IPS-15b (cell line): ENCODE results near the gene ANKS1B.
"Not testable (repeated sequence)": the region's sequence is repeated elsewhere in the genome, so short reads cannot be mapped to it uniquely, and the experiment has no call there.

ENCODE experiments used
- H3K27me3 ChIP-seq: one replicate; pipeline ENCODE4 v1.6.1; 2013; ENCODE audit warnings: low read length; ENCODE audit not compliant: control insufficient read depth, insufficient read depth
- H3K36me3 ChIP-seq: one replicate; pipeline ENCODE4 v1.6.1; 2013; ENCODE audit warnings: low read length; ENCODE audit not compliant: control insufficient read depth, insufficient read depth
- H3K4me1 ChIP-seq: one replicate; pipeline ENCODE4 v1.6.1; 2013; ENCODE audit warnings: mild to moderate bottlenecking, low read length; ENCODE audit not compliant: control insufficient read depth, insufficient read depth
- H3K4me3 ChIP-seq: one replicate; pipeline ENCODE4 v1.5.1; 2013; ENCODE audit warnings: low read depth, low read length
- H3K9ac ChIP-seq: one replicate; pipeline ENCODE4 v1.6.1; 2013; ENCODE audit warnings: low read depth, mild to moderate bottlenecking, low read length
- H3K9me3 ChIP-seq: one replicate; pipeline ENCODE4 v1.6.1; 2013; ENCODE audit warnings: mild to moderate bottlenecking, low read length; ENCODE audit not compliant: control insufficient read depth, insufficient read depth

The ANKS1B gene

GRCh38 chr12:98968896-98969295 is 1015.8 kb downstream of the ANKS1B start:
- Histone ChIP-seq H3K9me3 (no peaks in the 10 kb centered on the region), H3K9ac (no peak overlapping the region), H3K4me1 (no peaks in the 10 kb centered on the region), H3K27me3 (no peaks in the 10 kb centered on the region), H3K4me3 (no peak overlapping the region), H3K36me3 (no peaks in the 10 kb centered on the region)

- not testable (repeated sequence) for H3K4me3 ChIP-seq, H3K4me1 ChIP-seq, H3K9ac ChIP-seq, H3K36me3 ChIP-seq, H3K9me3 ChIP-seq, H3K27me3 ChIP-seq
Observed at GRCh38 chr12:98957135-98957534, 1027.6 kb downstream of the ANKS1B start.

GRCh38 chr12:98955284-98955683 is 1029.5 kb downstream of the ANKS1B start:
- no peak overlapping the region for H3K9ac ChIP-seq
- H3K9me3 ChIP-seq, result no peaks in the 10 kb centered on the region
- H3K4me3 ChIP-seq, result no peak overlapping the region
- H3K27me3 ChIP-seq, result no peaks in the 10 kb centered on the region
- no peaks in the 10 kb centered on the region for H3K4me1 ChIP-seq
- no peaks in the 10 kb centered on the region for H3K36me3 ChIP-seq

- Histone ChIP-seq H3K9ac (no peak overlapping the region), H3K9me3 (no peaks in the 10 kb centered on the region), H3K36me3 (no peaks in the 10 kb centered on the region), H3K27me3 (no peaks in the 10 kb centered on the region), H3K4me3 (no peak overlapping the region), H3K4me1 (no peaks in the 10 kb centered on the region)
Observed at GRCh38 chr12:98954506-98954905, 1030.2 kb downstream of the ANKS1B start.

GRCh38 chr12:98951406-98951805 is 1033.3 kb downstream of the ANKS1B start:
- Histone ChIP-seq H3K9ac (no peak overlapping the region), H3K4me1 (peaks cover 3% of the 10 kb centered on the region), H3K27me3 (no peaks in the 10 kb centered on the region), H3K4me3 (no peak overlapping the region), H3K36me3 (no peaks in the 10 kb centered on the region), H3K9me3 (no peaks in the 10 kb centered on the region)

- no peak overlapping the region for H3K4me3 ChIP-seq
- no peaks in the 10 kb centered on the region for H3K9me3 ChIP-seq
- no peaks in the 10 kb centered on the region for H3K27me3 ChIP-seq
- no peaks in the 10 kb centered on the region for H3K36me3 ChIP-seq
- peaks cover 3% of the 10 kb centered on the region for H3K4me1 ChIP-seq
- no peak overlapping the region for H3K9ac ChIP-seq
Observed at GRCh38 chr12:98948343-98948949, 1036.3 kb downstream of the ANKS1B start.

GRCh38 chr12:98945864-98946263 is 1038.9 kb downstream of the ANKS1B start:
- peaks cover 3% of the 10 kb centered on the region for H3K4me1 ChIP-seq
- no peaks in the 10 kb centered on the region for H3K9me3 ChIP-seq
- H3K36me3 ChIP-seq, result no peaks in the 10 kb centered on the region
- no peak overlapping the region for H3K9ac ChIP-seq
- H3K27me3 ChIP-seq, result no peaks in the 10 kb centered on the region
- H3K4me3 ChIP-seq, result no peak overlapping the region

GRCh38 chr12:98939926-98940325 is 1044.8 kb downstream of the ANKS1B start:
- Histone ChIP-seq H3K36me3 (no peaks in the 10 kb centered on the region), H3K9me3 (no peaks in the 10 kb centered on the region), H3K4me3 (no peak overlapping the region), H3K4me1 (no peaks in the 10 kb centered on the region), H3K27me3 (no peaks in the 10 kb centered on the region), H3K9ac (no peak overlapping the region)

GRCh38 chr12:98939350-98939749 is 1045.4 kb downstream of the ANKS1B start:
- H3K4me3 ChIP-seq, result no peak overlapping the region
- H3K9me3 ChIP-seq, result no peaks in the 10 kb centered on the region
- no peaks in the 10 kb centered on the region for H3K36me3 ChIP-seq
- H3K4me1 ChIP-seq, result no peaks in the 10 kb centered on the region
- no peak overlapping the region for H3K9ac ChIP-seq
- no peaks in the 10 kb centered on the region for H3K27me3 ChIP-seq

- Histone ChIP-seq H3K4me1 (no peaks in the 10 kb centered on the region), H3K4me3 (no peak overlapping the region), H3K36me3 (no peaks in the 10 kb centered on the region), H3K27me3 (no peaks in the 10 kb centered on the region), H3K9ac (no peak overlapping the region), H3K9me3 (no peaks in the 10 kb centered on the region)
Observed at GRCh38 chr12:98935847-98936246, 1048.9 kb downstream of the ANKS1B start.

- Histone ChIP-seq H3K4me1 (no peaks in the 10 kb centered on the region), H3K36me3 (no peaks in the 10 kb centered on the region), H3K9me3 (no peaks in the 10 kb centered on the region), H3K27me3 (no peaks in the 10 kb centered on the region), H3K9ac (no peak overlapping the region), H3K4me3 (no peak overlapping the region)
Observed at GRCh38 chr12:98922871-98923270, 1061.9 kb downstream of the ANKS1B start.

GRCh38 chr12:98918176-98918863 is 1066.4 kb downstream of the ANKS1B start:
- H3K36me3 ChIP-seq, result no peaks in the 10 kb centered on the region
- H3K4me1 ChIP-seq, result no peaks in the 10 kb centered on the region
- H3K27me3 ChIP-seq, result no peaks in the 10 kb centered on the region
- H3K9me3 ChIP-seq, result no peaks in the 10 kb centered on the region
- no peak overlapping the region for H3K4me3 ChIP-seq
- no peak overlapping the region for H3K9ac ChIP-seq
